ENCODE data around the gene PPIE.
"Not testable (repeated sequence)": the region's sequence is repeated elsewhere in the genome, so short reads cannot be mapped to it uniquely, and the experiment has no call there.

Gene PPIE

DNA sequence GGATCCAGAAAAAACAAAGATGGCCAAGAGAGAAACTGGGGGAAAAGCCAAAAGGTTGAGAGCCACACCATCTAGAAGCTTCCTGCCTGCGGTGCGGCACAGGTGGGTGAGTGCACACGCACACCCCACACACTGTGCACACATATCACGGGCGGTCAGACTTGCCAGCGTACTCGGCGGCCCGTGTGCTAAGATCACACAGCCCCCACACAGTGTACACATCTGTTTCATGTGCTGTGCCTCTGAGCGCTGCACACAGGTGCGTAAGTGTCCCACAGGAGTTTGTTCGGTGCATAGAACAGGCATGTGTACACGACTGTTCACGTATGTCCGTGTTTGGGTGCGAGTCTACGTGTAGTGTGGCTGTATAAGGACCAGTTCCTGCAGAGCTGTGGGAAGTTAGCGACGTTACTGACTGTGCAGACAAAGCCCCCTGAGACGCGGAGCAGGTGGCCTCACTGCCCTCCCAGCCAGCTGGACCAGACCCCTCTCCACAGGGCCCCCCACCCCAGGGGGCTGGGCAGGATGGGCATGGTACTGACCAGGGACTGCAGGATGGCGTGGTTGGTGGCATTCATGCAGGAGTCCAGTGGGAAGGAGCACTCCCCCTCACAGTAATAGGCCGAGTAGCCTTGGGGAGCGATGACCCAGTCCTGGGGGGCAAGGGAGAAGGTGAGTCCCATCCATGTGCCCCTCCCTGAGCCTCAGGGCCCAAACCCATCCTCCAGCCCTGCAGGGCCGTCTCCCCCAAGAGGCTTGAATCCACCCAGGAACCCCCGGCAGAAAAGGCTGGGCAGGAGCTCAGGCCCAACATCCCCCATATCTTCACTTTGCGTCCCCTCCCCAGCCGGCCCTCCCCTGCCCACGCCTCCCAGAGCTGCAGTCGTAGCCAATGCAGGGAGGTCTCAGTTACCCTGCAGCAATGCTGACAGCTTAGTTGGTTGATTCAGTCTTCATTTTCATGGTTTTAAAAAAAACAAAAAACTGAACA is 24.2 kb downstream of the PPIE start:
- no peak for ATAC-seq (ENCODE audit: insufficient read depth, low read depth)
- Histone ChIP-seq H3K4me3 (ENCODE audit: low read depth in 1 of 2, low read length in 2 of 2) (no peak overlapping the region), H2AFZ (ENCODE audit: low read depth, low read length) (no peak overlapping the region), H3K9ac (ENCODE audit: low read depth, low read length) (no peak overlapping the region), H4K20me1 (ENCODE audit: insufficient read depth, low read length) (no peaks in the 10 kb centered on the region), H3K4me2 (ENCODE audit: insufficient read depth, low read length) (no peak overlapping the region), H3K4me1 (ENCODE audit: insufficient read depth, low read length) (no peaks in the 10 kb centered on the region), H3K79me2 (ENCODE audit: insufficient read depth, low read length) (no peaks in the 10 kb centered on the region), H3K27me3 (ENCODE audit: insufficient read depth, low read length, poor library complexity) (no peaks in the 10 kb centered on the region), H3K9me3 (ENCODE audit: insufficient read depth, low read length, severe bottlenecking) (no peaks in the 10 kb centered on the region), H3K27ac (ENCODE audit: low read length) (no peak overlapping the region), H3K36me3 (ENCODE audit: insufficient read depth, low read length) (no peaks in the 10 kb centered on the region)
- no peak for DNase-seq
- TF ChIP-seq, protein P1, sequence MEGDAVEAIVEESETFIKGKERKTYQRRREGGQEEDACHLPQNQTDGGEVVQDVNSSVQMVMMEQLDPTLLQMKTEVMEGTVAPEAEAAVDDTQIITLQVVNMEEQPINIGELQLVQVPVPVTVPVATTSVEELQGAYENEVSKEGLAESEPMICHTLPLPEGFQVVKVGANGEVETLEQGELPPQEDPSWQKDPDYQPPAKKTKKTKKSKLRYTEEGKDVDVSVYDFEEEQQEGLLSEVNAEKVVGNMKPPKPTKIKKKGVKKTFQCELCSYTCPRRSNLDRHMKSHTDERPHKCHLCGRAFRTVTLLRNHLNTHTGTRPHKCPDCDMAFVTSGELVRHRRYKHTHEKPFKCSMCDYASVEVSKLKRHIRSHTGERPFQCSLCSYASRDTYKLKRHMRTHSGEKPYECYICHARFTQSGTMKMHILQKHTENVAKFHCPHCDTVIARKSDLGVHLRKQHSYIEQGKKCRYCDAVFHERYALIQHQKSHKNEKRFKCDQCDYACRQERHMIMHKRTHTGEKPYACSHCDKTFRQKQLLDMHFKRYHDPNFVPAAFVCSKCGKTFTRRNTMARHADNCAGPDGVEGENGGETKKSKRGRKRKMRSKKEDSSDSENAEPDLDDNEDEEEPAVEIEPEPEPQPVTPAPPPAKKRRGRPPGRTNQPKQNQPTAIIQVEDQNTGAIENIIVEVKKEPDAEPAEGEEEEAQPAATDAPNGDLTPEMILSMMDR (IDR thresholded peaks at IDR 0.05; ENCODE audit: borderline replicate concordance, extremely low read depth, low read length, poor library complexity, severe bottlenecking): no peak
- TF ChIP-seq EZH2 (IDR thresholded peaks at IDR 0.05; ENCODE audit: borderline replicate concordance, low read depth, low read length, severe bottlenecking): no peak

DNA sequence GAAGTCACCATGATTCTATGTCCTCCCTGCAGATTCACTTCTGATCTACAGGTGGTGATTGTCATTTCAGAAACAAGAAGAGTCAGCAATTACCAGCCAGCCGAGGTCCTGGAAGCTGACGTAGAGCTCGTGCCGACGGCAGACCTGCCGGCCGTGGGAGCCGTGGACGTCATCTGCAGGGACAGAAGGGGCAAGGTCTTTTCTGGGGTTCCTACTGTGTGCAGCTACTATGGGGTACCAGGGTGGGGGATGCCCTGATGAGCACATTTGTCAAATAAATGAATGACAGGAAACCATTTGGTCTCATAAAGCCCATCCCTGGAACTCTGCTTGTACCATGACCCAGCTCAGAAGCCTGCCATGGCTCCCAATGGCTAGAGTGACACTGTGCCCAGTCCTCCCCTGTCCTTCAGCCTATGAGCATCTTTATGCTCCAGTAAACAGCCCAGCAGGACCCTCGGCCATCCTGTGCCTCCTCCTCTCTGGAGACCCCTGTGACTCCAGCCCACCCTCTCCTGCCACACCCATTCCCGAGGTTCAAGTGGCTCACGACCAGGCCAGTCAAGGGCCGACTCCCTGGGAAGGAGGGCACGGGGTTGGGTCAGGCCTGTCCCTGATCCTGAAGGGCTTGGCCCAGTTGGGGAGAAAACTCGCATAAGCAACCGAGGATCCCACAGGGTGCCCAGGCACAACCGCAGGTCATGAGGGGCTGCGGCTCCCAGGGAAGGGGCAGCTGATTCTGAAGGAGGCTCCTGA is 25.1 kb downstream of the PPIE start:
- not testable (repeated sequence) for H3K9ac ChIP-seq (ENCODE audit: low read depth, low read length); H3K79me2 ChIP-seq (ENCODE audit: insufficient read depth, low read length); H3K9me3 ChIP-seq (ENCODE audit: insufficient read depth, low read length, severe bottlenecking); H3K4me2 ChIP-seq (ENCODE audit: insufficient read depth, low read length); H3K4me3 ChIP-seq (ENCODE audit: low read depth in 1 of 2, low read length in 2 of 2); H3K27me3 ChIP-seq (ENCODE audit: insufficient read depth, low read length, poor library complexity); H3K4me1 ChIP-seq (ENCODE audit: insufficient read depth, low read length); DNase-seq; H2AFZ ChIP-seq (ENCODE audit: low read depth, low read length); H4K20me1 ChIP-seq (ENCODE audit: insufficient read depth, low read length); H3K36me3 ChIP-seq (ENCODE audit: insufficient read depth, low read length); H3K27ac ChIP-seq (ENCODE audit: low read length); ATAC-seq (ENCODE audit: insufficient read depth, low read depth)

DNA sequence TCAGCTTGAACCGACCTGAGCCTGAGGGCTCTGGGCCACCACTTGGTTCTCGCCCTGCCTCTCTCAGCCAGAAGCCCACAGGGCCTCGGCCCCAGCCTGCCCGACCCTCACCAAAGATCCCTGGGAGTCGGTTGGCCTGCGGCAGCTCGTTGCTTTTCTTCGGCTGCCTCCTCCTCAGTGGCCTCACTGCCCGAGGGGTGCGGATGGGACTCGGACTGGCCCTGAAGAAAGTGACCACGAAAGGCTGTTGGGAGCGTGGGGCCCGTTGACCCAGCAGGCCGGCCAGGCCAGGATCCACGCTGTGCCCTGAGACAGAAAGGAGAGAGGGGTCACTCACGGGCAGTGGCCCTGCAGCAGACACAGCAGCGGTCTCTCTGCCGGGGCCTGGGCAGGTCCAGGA is 25.8 kb downstream of the PPIE start:
- H4K20me1 ChIP-seq (ENCODE audit: insufficient read depth, low read length); H3K36me3 ChIP-seq (ENCODE audit: insufficient read depth, low read length); H3K4me1 ChIP-seq (ENCODE audit: insufficient read depth, low read length); H3K27me3 ChIP-seq (ENCODE audit: insufficient read depth, low read length, poor library complexity); ATAC-seq (ENCODE audit: insufficient read depth, low read depth); DNase-seq; H2AFZ ChIP-seq (ENCODE audit: low read depth, low read length); H3K4me2 ChIP-seq (ENCODE audit: insufficient read depth, low read length); H3K79me2 ChIP-seq (ENCODE audit: insufficient read depth, low read length); H3K27ac ChIP-seq (ENCODE audit: low read length); H3K9ac ChIP-seq (ENCODE audit: low read depth, low read length); H3K4me3 ChIP-seq (ENCODE audit: low read depth in 1 of 2, low read length in 2 of 2); H3K9me3 ChIP-seq (ENCODE audit: insufficient read depth, low read length, severe bottlenecking): not testable (repeated sequence)

DNA sequence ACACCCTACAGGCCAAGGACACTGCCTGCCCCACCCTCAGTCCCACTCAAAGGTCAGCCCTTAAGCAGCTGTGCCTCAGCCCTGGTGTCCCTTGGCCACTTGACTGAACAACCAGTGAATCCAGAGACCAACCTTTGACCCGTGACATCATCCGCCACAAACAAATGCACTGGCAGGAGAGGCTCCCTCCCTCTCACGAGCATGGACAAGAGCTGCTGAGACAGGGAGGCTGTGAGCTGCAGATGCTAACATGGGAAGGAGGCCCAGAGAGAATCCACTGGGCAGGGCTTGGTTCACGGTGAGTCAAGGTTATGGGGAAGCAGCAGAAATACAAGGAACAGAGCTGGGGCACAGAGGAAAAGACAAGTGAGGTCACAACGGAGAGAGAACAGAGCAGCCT is 27.8 kb downstream of the PPIE start:
- not testable (repeated sequence) for H3K4me2 ChIP-seq (ENCODE audit: insufficient read depth, low read length); H3K4me3 ChIP-seq (ENCODE audit: low read depth in 1 of 2, low read length in 2 of 2); H3K79me2 ChIP-seq (ENCODE audit: insufficient read depth, low read length); H3K4me1 ChIP-seq (ENCODE audit: insufficient read depth, low read length); H3K27ac ChIP-seq (ENCODE audit: low read length); H3K36me3 ChIP-seq (ENCODE audit: insufficient read depth, low read length); H3K9ac ChIP-seq (ENCODE audit: low read depth, low read length); DNase-seq; H3K27me3 ChIP-seq (ENCODE audit: insufficient read depth, low read length, poor library complexity); ATAC-seq (ENCODE audit: insufficient read depth, low read depth); H2AFZ ChIP-seq (ENCODE audit: low read depth, low read length); H3K9me3 ChIP-seq (ENCODE audit: insufficient read depth, low read length, severe bottlenecking); H4K20me1 ChIP-seq (ENCODE audit: insufficient read depth, low read length)

DNA sequence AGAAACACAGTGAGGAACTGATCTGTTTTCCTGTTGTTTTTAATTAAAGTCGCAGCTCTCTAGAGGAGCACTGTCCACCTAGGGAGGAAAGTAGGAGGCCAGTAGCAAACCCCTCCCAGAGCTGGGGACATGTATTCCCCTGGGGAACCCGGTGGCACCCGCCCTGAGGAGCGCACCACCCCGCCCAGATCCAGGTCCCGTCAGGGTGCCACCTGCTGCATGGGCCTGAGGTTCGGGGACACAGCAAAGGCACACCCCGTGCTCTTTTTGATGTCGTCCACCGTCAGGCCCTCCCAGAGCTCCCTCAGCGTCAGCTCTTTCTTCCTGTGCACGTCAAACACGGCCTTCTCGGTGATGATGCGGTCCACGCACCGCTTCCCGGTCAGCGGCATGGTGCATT is 30.8 kb downstream of the PPIE start:
- not testable (repeated sequence) for DNase-seq; H3K27ac ChIP-seq (ENCODE audit: low read length); H3K4me1 ChIP-seq (ENCODE audit: insufficient read depth, low read length); H3K9me3 ChIP-seq (ENCODE audit: insufficient read depth, low read length, severe bottlenecking); H2AFZ ChIP-seq (ENCODE audit: low read depth, low read length); H3K79me2 ChIP-seq (ENCODE audit: insufficient read depth, low read length); H3K27me3 ChIP-seq (ENCODE audit: insufficient read depth, low read length, poor library complexity); H3K4me3 ChIP-seq (ENCODE audit: low read depth in 1 of 2, low read length in 2 of 2); ATAC-seq (ENCODE audit: insufficient read depth, low read depth); H3K4me2 ChIP-seq (ENCODE audit: insufficient read depth, low read length); H3K36me3 ChIP-seq (ENCODE audit: insufficient read depth, low read length); H3K9ac ChIP-seq (ENCODE audit: low read depth, low read length); H4K20me1 ChIP-seq (ENCODE audit: insufficient read depth, low read length)

DNA sequence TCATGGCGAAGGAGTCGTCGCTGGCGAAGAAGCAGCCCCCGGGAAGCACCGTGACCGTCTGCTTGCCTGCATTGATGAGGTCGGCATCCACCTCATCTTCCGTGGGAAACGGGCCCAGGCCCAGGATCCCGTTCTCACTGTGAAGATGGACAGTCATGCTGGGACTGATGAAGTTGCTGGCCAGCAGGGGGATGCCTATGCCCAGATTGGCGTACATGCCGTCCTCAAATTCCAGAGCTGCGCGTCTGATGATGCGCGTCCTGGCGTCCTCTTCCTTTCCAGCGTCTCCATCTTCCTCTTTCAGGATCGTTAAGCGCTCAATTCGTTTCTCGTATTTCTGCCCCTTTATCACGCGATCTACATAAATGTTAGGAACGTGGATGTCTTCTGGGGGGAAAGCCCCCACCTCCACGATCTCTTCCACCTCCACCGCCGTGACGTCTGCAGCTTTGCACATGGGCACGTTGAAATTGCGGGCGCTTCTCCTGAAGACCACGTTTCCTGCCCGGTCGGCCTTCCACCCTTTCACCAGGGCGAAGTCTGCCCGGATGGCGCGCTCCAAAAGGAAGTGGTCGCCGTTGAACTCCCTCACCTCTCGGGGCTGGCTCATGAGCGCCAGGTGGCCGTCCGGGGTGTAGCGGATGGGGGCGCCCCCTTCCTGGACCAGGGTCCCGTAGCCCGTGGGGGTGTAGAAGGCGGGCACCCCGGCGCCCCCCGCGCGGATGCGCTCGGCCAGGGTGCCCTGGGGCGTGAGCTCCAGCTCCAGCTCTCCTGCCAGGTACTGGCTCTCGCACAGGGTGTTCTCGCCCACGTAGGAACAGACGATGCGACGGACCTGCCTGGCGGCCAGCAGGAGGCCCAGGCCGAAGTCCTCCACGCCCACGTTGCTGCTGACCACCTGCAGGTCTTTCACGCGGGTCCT is 31.7 kb downstream of the PPIE start:
- not testable (repeated sequence) for H3K36me3 ChIP-seq (ENCODE audit: insufficient read depth, low read length); H3K4me3 ChIP-seq (ENCODE audit: low read depth in 1 of 2, low read length in 2 of 2); H3K79me2 ChIP-seq (ENCODE audit: insufficient read depth, low read length); H4K20me1 ChIP-seq (ENCODE audit: insufficient read depth, low read length); H3K9ac ChIP-seq (ENCODE audit: low read depth, low read length); H3K4me1 ChIP-seq (ENCODE audit: insufficient read depth, low read length); ATAC-seq (ENCODE audit: insufficient read depth, low read depth); DNase-seq; H3K27ac ChIP-seq (ENCODE audit: low read length); H2AFZ ChIP-seq (ENCODE audit: low read depth, low read length); H3K9me3 ChIP-seq (ENCODE audit: insufficient read depth, low read length, severe bottlenecking); H3K27me3 ChIP-seq (ENCODE audit: insufficient read depth, low read length, poor library complexity); H3K4me2 ChIP-seq (ENCODE audit: insufficient read depth, low read length)
